GM12874 (cell line): ENCODE results near the gene GLYR1.

Experiments used
- TF ChIP-seq, protein P1 (sequence below): IDR thresholded peaks from 2 replicates; pipeline ENCODE4 v1.5.1; 2011; ENCODE audit warnings: low read depth, mild to moderate bottlenecking, control low read depth, low read length, moderate library complexity; ENCODE audit not compliant: insufficient read depth

The GLYR1 gene

GRCh38 chr16:4846901-4847773, at the start of gene GLYR1, which contains the start of gene UBN1:
Gene GLYR1 (minus strand): TSS chr16:4847288. CDS start chr16:4847265, 23 bp downstream.
Gene UBN1 (plus strand): TSS chr16:4847481. CDS start chr16:4852918, 5,437 bp downstream.
- TF ChIP-seq, protein P1, sequence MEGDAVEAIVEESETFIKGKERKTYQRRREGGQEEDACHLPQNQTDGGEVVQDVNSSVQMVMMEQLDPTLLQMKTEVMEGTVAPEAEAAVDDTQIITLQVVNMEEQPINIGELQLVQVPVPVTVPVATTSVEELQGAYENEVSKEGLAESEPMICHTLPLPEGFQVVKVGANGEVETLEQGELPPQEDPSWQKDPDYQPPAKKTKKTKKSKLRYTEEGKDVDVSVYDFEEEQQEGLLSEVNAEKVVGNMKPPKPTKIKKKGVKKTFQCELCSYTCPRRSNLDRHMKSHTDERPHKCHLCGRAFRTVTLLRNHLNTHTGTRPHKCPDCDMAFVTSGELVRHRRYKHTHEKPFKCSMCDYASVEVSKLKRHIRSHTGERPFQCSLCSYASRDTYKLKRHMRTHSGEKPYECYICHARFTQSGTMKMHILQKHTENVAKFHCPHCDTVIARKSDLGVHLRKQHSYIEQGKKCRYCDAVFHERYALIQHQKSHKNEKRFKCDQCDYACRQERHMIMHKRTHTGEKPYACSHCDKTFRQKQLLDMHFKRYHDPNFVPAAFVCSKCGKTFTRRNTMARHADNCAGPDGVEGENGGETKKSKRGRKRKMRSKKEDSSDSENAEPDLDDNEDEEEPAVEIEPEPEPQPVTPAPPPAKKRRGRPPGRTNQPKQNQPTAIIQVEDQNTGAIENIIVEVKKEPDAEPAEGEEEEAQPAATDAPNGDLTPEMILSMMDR: no peak

DNA sequence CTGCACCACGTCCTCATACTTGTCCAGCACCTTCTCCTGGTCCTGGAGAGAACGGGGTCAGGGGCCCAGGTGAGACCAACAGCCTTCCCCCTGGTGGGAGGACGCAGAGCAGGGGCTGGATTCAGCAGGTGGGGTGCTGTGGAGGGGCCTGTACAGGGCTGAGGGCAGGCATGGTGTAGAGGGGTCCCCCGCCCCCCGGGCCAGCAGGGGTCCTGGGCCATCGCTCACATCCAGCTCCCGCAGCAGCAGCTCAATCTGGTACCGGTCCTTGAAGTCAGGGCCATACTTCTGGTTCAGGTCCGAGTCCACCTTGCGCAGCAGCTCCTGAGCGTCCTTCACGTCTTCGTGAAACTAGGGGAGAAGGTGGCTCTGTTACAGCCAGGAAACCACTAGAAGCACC, 48.3 kb upstream of the GLYR1 start:
- TF ChIP-seq, protein P1: no peak

DNA sequence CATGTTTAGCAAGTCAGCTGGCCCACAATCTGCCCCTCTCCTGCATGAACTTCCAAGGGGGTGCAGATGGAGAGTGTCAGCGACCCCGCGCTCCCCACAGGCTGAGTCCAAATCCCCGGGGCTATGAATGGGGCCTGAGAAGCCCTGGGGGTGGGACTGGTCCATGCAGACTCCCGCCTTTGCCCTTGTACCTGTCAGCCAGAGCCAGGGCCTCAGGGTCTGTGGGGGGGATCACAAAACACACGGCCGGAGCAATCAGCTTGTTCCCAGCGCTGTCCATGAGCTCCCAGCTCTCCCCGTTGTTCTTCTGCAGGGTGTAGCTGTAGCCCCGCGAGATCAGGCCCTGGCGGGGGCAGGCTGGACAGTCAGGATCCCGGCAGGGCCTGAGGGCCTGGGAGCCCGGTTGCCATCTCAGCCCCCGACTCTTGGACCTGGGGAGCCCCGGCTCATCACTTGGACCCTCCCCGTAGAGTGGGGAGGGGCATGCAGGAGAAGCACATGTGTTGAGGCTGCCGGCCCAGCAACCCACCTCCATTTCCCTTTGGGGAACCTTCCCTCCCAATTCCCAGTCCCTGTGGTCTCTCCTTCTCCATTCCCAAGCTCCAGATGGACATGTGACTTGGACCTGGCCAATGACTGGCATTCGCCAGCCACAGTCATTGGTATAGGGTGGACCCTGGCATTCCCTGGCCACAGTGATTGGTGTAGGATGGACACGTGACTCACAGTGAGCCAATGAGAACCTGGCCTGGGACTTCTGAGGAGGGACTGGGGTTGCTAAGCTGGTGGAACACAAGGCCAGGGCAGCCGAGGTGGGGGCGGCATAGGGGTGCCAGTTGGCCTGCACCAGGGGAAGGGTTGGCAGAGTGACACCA, 47.4 kb upstream of the GLYR1 start:
- TF ChIP-seq, protein P1: no peak

GRCh38 chr16:4893103-4893862, 46.2 kb upstream of the GLYR1 start:
- TF ChIP-seq, protein P1: no peak

DNA sequence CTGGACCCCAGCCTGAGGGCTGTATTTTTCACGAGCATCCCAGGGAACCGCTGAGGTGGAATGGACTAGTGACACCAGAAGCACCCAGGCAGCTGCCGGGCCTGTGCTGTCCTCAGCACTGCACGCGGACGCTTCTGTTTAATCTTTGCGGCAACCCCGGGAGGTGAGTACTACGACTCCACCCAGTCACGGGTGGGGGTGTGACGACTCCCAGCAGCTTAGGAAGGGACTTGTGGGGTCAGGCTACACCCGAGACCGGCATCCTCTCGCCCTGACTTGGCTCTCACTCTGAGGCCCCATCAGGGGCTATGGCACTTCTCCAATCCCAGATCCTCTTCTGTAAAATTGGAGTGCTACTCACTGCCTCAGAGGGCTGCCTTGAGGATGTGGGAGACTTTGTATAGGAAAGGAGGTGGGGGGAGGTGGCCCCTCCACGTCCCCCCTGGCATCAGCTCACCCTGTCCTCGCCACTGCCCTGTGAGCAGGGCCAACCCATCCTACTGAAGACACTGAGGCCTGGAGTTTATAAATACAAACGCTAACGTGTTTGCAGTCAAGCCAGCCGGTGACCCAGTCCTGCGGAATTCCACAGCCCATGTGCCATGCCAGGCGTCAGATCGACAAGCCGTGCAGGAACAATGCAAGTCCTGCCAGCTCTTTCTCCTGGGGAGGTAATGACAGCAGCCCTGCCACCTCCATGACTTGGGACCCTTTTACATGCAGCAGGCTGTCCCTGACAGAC, 45.4 kb upstream of the GLYR1 start:
- TF ChIP-seq, protein P1: no peak

DNA sequence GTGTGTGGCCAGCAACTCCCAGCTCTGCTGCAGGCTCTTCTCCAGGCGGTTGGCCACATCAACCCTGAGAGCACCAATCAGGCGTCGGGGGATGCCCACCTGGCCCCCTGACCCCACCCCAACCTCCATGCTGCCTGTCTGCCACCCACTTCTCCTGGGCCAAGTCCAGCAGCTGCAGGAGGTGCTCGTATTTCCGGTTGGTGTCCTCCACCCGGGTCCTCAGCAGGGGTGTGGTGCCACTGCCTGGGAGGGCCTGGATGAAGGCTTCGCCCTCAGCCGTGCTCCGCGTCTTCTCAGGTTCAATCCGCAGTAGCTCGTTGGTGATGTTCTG, 44.8 kb upstream of the GLYR1 start:
- TF ChIP-seq, protein P1: no peak
